Transverse colon (tissue), 4 donors: ENCODE data around the gene NCMAP. TPM values are rescaled to one million over a fixed set of nuclear protein-coding genes. Genes with fewer than 3 reads are reported as not detected.

Source experiments
- DNase-seq: peaks from one replicate; pipeline ENCODE4 v3.0.0-alpha.2; 2019
- H3K27ac ChIP-seq, 4 donors: fragments of 200-600 bp; sonication (generic); 2 replicates each; pipeline ENCODE4 v1.5.1; 2016 to 2018; ENCODE audit warnings: inconsistent platforms in 4 of 4
- H3K27me3 ChIP-seq: fragments of 200-600 bp; sonication (generic); 2 replicates; pipeline ENCODE4 v1.5.1; 2017; ENCODE audit warnings: inconsistent platforms
- H3K36me3 ChIP-seq, 4 donors: fragments of 200-600 bp; sonication (generic); 2 replicates each; pipeline ENCODE4 v1.5.1; 2017 to 2019; ENCODE audit warnings: inconsistent platforms in 4 of 4
- H3K4me1 ChIP-seq, 4 donors: fragments of 200-600 bp; sonication (generic); 2 replicates each; pipeline ENCODE4 v1.5.1; 2017 to 2020; ENCODE audit warnings: inconsistent platforms in 4 of 4
- H3K4me3 ChIP-seq, 4 donors: fragments of 200-600 bp; sonication (generic); 1 replicate in 1 of 4; 2 replicates in 3 of 4; pipeline versions ENCODE4 v1.5.1 to v1.6.1; 2017 to 2019; ENCODE audit warnings: inconsistent platforms in 4 of 4
- H3K9me3 ChIP-seq, 2 donors: fragments of 200-600 bp; sonication (generic); 2 replicates each; pipeline ENCODE4 v1.5.1; 2017 to 2019; ENCODE audit warnings: inconsistent platforms in 2 of 2
- CTCF ChIP-seq, 5 experiments: fragments of 200-600 bp in 3 of 5; fragments of 450-650 bp in 2 of 5; sonication (generic) in 3 of 5; IDR thresholded peaks; 1 replicate in 2 of 5; 2 replicates in 3 of 5; pipeline ENCODE4 v1.5.1; 2016 to 2017; ENCODE audit warnings: antibody characterized with exemption in 5 of 5, inconsistent platforms in 3 of 5, mild to moderate bottlenecking in 2 of 5, moderate library complexity in 1 of 5
- EP300 ChIP-seq: sonication (generic); formaldehyde crosslinking; IDR thresholded peaks from one replicate; pipeline ENCODE4 v1.6.1; 2017; ENCODE audit warnings: antibody characterized with exemption, low read depth
- POLR2A ChIP-seq: fragments of 450-650 bp; IDR thresholded peaks from one replicate; pipeline ENCODE4 v1.6.1; 2016; ENCODE audit warnings: antibody characterized with exemption, mild to moderate bottlenecking, moderate library complexity
- POLR2AphosphoS5 ChIP-seq, 3 donors: sonication (generic); formaldehyde crosslinking; IDR thresholded peaks; one replicate each; pipeline ENCODE4 v1.6.1; 2016; ENCODE audit warnings: antibody characterized with exemption in 3 of 3
- WGBS, 2 donors: methylation state at CpG; one replicate each; pipeline ENCODE4 v1.1.5; 2018; ENCODE audit warnings: low coverage in 1 of 2; 5-methylcytosine and 5-hydroxymethylcytosine counted together
- in situ Hi-C, 4 donors: fragments of 200-750 bp; cut with MboI; loops; one replicate each; pipeline versions ENCODE4 v1.15.0 to v1.15.1; 2017; ENCODE audit warnings: low sequenced_read_pairs in 3 of 4, low pct_ligation_motif_present in 1 of 4, low pct_unique_long_range_greater_than_20kb in 1 of 4
- intact Hi-C: fragments of 100-400 bp; cut with DNase I; formaldehyde crosslinking; loops from one replicate; pipeline ENCODE4 v1.15.1; 2023; ENCODE audit warnings: low total_unique reads
- total RNA-seq, 4 donors: library from RNA; depleted of rRNA; stranded (reverse); fragments of >200 nt; gene quantifications; one replicate each; pipeline ENCODE4 v1.1.0, GENCODE V29; 2016

Gene NCMAP
- total RNA-seq, 4 donors from 2014 or later = 0.37 to 2.2 (median 1.4) TPM; not detected in 1

- peak overlapping the region; percentile 38 to 77 (median 59) for H3K27ac ChIP-seq
- in situ Hi-C loops = no loop called here
Observed at GRCh38 chr1:24535021-24535424, 20.9 kb upstream of the NCMAP start.

GRCh38 chr1:24535778-24536177 is 20.1 kb upstream of the NCMAP start:
- H3K9me3 ChIP-seq = no peaks in the 10 kb centered on the region
- WGBS, 2 donors = 75 to 98% methylated on average over 6 to 8 of the region's 8 CpGs
- H3K27ac ChIP-seq = peak overlapping the region; percentile 57 to 77 (median 68)
- no peaks in the 10 kb centered on the region for H3K36me3 ChIP-seq
- in situ Hi-C loops (no loop called here), intact Hi-C loops (no loop called here)
- peaks cover 2 to 25% (median 13%) of the 10 kb centered on the region in 4 donors for H3K4me1 ChIP-seq
- no peaks in the 10 kb centered on the region for H3K27me3 ChIP-seq
- no peak for DNase-seq
- H3K4me3 ChIP-seq = no peak overlapping the region
- TF ChIP-seq CTCF (IDR thresholded peaks at IDR 0.05) (no peak), POLR2AphosphoS5 (IDR thresholded peaks at IDR 0.05) (no peak), EP300 (no peak), POLR2A (no peak)

More at GRCh38 chr1:24535021-24535424, 20.9 kb upstream of the NCMAP start:
- Histone ChIP-seq H3K4me1 (peaks cover 2 to 18% (median 9%) of the 10 kb centered on the region in 4 donors), H3K4me3 (peak overlapping the region in 1 of 4 donors; percentile 12), H3K9me3 (no peaks in the 10 kb centered on the region), H3K36me3 (no peaks in the 10 kb centered on the region), H3K27me3 (no peaks in the 10 kb centered on the region)
- peak; percentile 54 for DNase-seq
- intact Hi-C loops = no loop called here
- WGBS, 2 donors = 51 to 78% methylated on average over 14 to 21 of the region's 21 CpGs
- TF ChIP-seq POLR2A = no peak
- TF ChIP-seq CTCF (IDR thresholded peaks at IDR 0.05) = peak in 1 of 5 experiments; percentile 10
- TF ChIP-seq EP300 = no peak
- no peak for TF ChIP-seq POLR2AphosphoS5 (IDR thresholded peaks at IDR 0.05)

- intact Hi-C loops (no loop called here), in situ Hi-C loops (no loop called here)
- WGBS, 2 donors = 0 to 17% methylated on average over 1 to 7 of the region's 7 CpGs
- Histone ChIP-seq H3K27ac (peak overlapping the region; percentile 57 to 77 (median 68)), H3K4me3 (no peak overlapping the region), H3K27me3 (no peaks in the 10 kb centered on the region), H3K4me1 (peaks cover 2 to 32% (median 16%) of the 10 kb centered on the region in 4 donors), H3K36me3 (no peaks in the 10 kb centered on the region), H3K9me3 (no peaks in the 10 kb centered on the region)
- no peak for TF ChIP-seq EP300
- TF ChIP-seq CTCF (IDR thresholded peaks at IDR 0.05) = no peak
- peak; percentile 30 to 62 (median 36) for TF ChIP-seq POLR2AphosphoS5 (IDR thresholded peaks at IDR 0.05)
- peak; percentile 19 for TF ChIP-seq POLR2A
- peak; percentile 75 for DNase-seq
Observed at GRCh38 chr1:24536391-24536840, 19.5 kb upstream of the NCMAP start.

DNA sequence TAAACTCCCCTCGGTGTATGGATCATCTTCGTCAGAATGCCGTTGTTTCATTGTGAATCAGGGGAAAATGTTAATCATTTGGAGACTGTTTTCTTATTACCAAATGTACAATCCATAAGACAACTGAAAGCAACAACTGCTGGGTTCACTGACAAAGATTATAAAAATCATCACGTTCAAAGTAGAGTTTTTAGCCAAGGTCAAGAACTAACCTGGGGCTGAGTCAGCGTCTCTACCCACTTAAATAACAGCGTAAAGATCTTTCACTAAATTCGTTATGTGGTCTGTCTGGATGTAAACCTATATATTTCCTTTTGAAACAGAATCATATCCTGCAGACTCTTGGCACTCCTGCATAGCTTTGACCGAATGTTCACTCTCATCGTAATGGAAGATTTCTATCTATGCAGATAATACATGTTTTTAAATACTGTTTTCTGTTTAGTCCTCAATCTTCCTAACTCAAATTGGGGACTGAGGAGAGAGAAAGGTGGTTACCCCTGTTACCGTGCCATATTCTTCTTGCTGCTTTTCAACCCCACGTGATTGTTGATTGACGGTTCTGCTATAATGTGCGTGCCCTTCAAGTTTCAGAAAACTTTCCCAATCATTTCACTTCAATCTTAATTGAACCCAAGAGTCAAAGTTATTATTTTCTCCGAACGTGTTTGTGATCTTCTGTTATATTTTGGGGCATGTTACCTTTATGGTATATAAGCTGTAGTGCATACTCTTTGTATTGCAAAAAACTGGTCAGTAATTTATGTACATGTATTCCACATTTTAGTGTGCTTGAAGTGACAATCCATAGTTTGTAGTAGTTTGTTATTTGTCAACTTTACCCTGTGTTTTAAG is 15.6 kb upstream of the NCMAP start:
- Histone ChIP-seq H3K27ac (peak overlapping the region; percentile 65 to 79 (median 74)), H3K36me3 (no peaks in the 10 kb centered on the region), H3K4me1 (peaks cover 6 to 39% (median 22%) of the 10 kb centered on the region in 4 donors), H3K4me3 (no peak overlapping the region), H3K9me3 (no peaks in the 10 kb centered on the region), H3K27me3 (no peaks in the 10 kb centered on the region)
- in situ Hi-C loops = no loop called here
- intact Hi-C loops = no loop called here
- no peak for TF ChIP-seq EP300
- TF ChIP-seq POLR2A = no peak
- no peak for TF ChIP-seq POLR2AphosphoS5 (IDR thresholded peaks at IDR 0.05)
- TF ChIP-seq CTCF (IDR thresholded peaks at IDR 0.05) = no peak
- DNase-seq = no peak
- 52 to 64% methylated on average over 12 to 15 of the region's 15 CpGs for WGBS, 2 donors
